IMR-90 (cell line): ENCODE data around the gene PET100.

ENCODE experiments used
- BHLHE40 ChIP-seq: fragments of 150-350 bp; IDR thresholded peaks from 2 replicates; pipeline ENCODE4 v1.6.1; 2016; ENCODE audit warnings: mild to moderate bottlenecking, low read depth, low read length
- POLR2A ChIP-seq: IDR thresholded peaks from 2 replicates; pipeline ENCODE4 v1.6.1; 2012; ENCODE audit warnings: mild to moderate bottlenecking, low read depth, low read length
- RAD21 ChIP-seq: IDR thresholded peaks from 2 replicates; pipeline ENCODE4 v1.6.1; 2012; ENCODE audit warnings: low read length, improper control_type of control experiment
- SMC3 ChIP-seq: fragments of 150-350 bp; IDR thresholded peaks from 2 replicates; pipeline ENCODE4 v1.6.1; 2016; ENCODE audit warnings: low read depth, mild to moderate bottlenecking, antibody characterized with exemption, low read length, moderate library complexity
- TF ChIP-seq, protein P1 (sequence below): conservative IDR thresholded peaks from 2 replicates; pipeline ENCODE4 v1.5.1; 2012; ENCODE audit warnings: mild to moderate bottlenecking, low read depth, low read length, improper control_type of control experiment

DNA sequence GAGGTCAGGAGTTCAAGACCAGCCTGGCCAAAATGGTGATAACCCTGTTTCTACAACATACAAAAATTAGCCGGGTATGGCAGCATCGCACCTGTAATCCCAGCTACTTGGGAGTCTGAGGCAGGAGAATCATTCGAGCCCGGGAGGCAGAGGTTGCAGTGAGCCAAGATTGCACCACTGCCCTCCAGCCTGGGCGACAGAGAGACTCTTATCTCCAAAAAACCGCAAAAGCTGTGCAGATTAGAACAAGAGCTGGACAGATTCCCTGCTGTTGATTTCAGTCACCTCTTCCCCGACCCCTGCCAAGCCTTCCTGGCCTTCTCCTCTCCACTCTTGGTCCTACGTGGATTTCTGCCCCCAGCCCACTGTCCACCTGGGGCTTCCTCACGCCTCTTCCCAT, 25.7 kb upstream of the PET100 start:
- no peak for TF ChIP-seq SMC3
- no peak for TF ChIP-seq RAD21
- TF ChIP-seq, protein P1, sequence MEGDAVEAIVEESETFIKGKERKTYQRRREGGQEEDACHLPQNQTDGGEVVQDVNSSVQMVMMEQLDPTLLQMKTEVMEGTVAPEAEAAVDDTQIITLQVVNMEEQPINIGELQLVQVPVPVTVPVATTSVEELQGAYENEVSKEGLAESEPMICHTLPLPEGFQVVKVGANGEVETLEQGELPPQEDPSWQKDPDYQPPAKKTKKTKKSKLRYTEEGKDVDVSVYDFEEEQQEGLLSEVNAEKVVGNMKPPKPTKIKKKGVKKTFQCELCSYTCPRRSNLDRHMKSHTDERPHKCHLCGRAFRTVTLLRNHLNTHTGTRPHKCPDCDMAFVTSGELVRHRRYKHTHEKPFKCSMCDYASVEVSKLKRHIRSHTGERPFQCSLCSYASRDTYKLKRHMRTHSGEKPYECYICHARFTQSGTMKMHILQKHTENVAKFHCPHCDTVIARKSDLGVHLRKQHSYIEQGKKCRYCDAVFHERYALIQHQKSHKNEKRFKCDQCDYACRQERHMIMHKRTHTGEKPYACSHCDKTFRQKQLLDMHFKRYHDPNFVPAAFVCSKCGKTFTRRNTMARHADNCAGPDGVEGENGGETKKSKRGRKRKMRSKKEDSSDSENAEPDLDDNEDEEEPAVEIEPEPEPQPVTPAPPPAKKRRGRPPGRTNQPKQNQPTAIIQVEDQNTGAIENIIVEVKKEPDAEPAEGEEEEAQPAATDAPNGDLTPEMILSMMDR = no peak
- TF ChIP-seq BHLHE40 = no peak
- TF ChIP-seq POLR2A = no peak
